Ishikawa (cell line): Measurements from ENCODE around the gene FBXO36.

Experiments used
- CEBPB ChIP-seq: IDR thresholded peaks from 2 replicates; pipeline ENCODE4 v1.6.1; 2012
- CREB1 ChIP-seq: IDR thresholded peaks from 2 replicates; pipeline ENCODE4 v1.6.1; 2012; ENCODE audit warnings: low read depth
- EGR1 ChIP-seq: IDR thresholded peaks from 2 replicates; pipeline ENCODE4 v1.6.1; 2012
- EP300 ChIP-seq: IDR thresholded peaks from 2 replicates; pipeline ENCODE4 v1.6.1; 2012; ENCODE audit warnings: borderline replicate concordance
- FOXM1 ChIP-seq: IDR thresholded peaks from 2 replicates; pipeline ENCODE4 v1.6.1; 2012; ENCODE audit warnings: low read depth, borderline replicate concordance
- MAX ChIP-seq: IDR thresholded peaks from 2 replicates; pipeline ENCODE4 v1.6.1; 2012
- NFIC ChIP-seq: IDR thresholded peaks from 2 replicates; pipeline ENCODE4 v1.6.1; 2012
- RAD21 ChIP-seq: IDR thresholded peaks from 2 replicates; pipeline ENCODE4 v1.6.1; 2012; ENCODE audit warnings: low read depth
- REST ChIP-seq: IDR thresholded peaks from 2 replicates; pipeline ENCODE4 v1.6.1; 2012; ENCODE audit warnings: low read depth, mild to moderate bottlenecking
- TAF1 ChIP-seq: IDR thresholded peaks from 2 replicates; pipeline ENCODE4 v1.6.1; 2012; ENCODE audit warnings: low read depth, mild to moderate bottlenecking
- TCF12 ChIP-seq: IDR thresholded peaks from 2 replicates; pipeline ENCODE4 v1.6.1; 2012; ENCODE audit warnings: low read depth
- TEAD4 ChIP-seq: IDR thresholded peaks from 2 replicates; pipeline ENCODE4 v1.6.1; 2012
- USF1 ChIP-seq: IDR thresholded peaks from 2 replicates; pipeline ENCODE4 v1.6.1; 2012
- YY1 ChIP-seq: IDR thresholded peaks from 2 replicates; pipeline ENCODE4 v1.6.1; 2012; ENCODE audit warnings: low read depth
- ZBTB7A ChIP-seq: IDR thresholded peaks from 2 replicates; pipeline ENCODE4 v1.6.1; 2012; ENCODE audit warnings: low read depth

Gene FBXO36

GRCh38 chr2:230012267-230012884 is 90.1 kb downstream of the FBXO36 start:
- no peak for TF ChIP-seq MAX
- TF ChIP-seq EGR1 = no peak
- no peak for TF ChIP-seq TAF1
- no peak for TF ChIP-seq CEBPB
- no peak for TF ChIP-seq EP300
- TF ChIP-seq USF1 = no peak
- TF ChIP-seq FOXM1 = no peak
- no peak for TF ChIP-seq REST
- TF ChIP-seq ZBTB7A = no peak
- no peak for TF ChIP-seq TEAD4
- TF ChIP-seq RAD21 = no peak
- no peak for TF ChIP-seq YY1
- no peak for TF ChIP-seq NFIC
- TF ChIP-seq CREB1 = no peak
- no peak for TF ChIP-seq TCF12

- TF ChIP-seq FOXM1 (no peak), EP300 (no peak), MAX (no peak), EGR1 (no peak), ZBTB7A (no peak), REST (no peak), TCF12 (no peak), RAD21 (no peak), NFIC (no peak)
Observed at GRCh38 chr2:230016844-230017243, 94.5 kb downstream of the FBXO36 start.

GRCh38 chr2:230018153-230018552 is 95.8 kb downstream of the FBXO36 start:
- TF ChIP-seq CEBPB (no peak), YY1 (no peak), TEAD4 (no peak), ZBTB7A (no peak), NFIC (no peak), REST (no peak), EGR1 (no peak), TAF1 (no peak), CREB1 (no peak)

GRCh38 chr2:230019742-230020141 is 97.4 kb downstream of the FBXO36 start:
- TF ChIP-seq FOXM1 = no peak
- no peak for TF ChIP-seq ZBTB7A
- no peak for TF ChIP-seq YY1
- TF ChIP-seq CREB1 = no peak
- no peak for TF ChIP-seq EP300
- TF ChIP-seq TAF1 = no peak
- no peak for TF ChIP-seq MAX
- TF ChIP-seq EGR1 = no peak
- no peak for TF ChIP-seq TCF12
- no peak for TF ChIP-seq CEBPB
- no peak for TF ChIP-seq REST
- TF ChIP-seq NFIC = no peak
- no peak for TF ChIP-seq TEAD4
- TF ChIP-seq USF1 = no peak
- TF ChIP-seq RAD21 = no peak
